Measurements from ENCODE around the gene ASB10. TPM values are rescaled to one million over a fixed set of nuclear protein-coding genes. Genes with fewer than 3 reads are reported as not detected.

The ASB10 gene
- total RNA-seq, 1 experiment from 2014 or later: not detected

DNA sequence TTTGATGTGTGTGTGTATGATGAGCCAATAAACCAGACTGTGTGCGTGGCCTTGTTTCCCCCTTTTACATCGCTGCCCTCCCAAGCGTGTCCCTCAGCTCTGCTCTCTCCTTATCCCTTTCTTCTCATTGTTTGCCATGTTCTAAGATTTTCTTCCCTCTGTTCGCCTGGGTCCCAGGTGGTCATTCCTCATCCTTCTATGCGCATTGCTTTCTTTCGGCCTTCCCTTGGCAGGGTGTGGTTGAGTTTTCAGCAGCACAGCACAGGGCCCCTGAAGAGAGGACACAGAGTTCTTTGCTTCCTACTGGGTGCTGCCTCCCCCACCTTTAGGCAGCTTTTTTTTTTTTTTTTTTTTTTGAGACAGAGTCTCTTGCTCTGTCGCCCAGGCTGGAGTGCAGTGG, 42.7 kb downstream of the ASB10 start (continued):
- TF ChIP-seq, protein P1, sequence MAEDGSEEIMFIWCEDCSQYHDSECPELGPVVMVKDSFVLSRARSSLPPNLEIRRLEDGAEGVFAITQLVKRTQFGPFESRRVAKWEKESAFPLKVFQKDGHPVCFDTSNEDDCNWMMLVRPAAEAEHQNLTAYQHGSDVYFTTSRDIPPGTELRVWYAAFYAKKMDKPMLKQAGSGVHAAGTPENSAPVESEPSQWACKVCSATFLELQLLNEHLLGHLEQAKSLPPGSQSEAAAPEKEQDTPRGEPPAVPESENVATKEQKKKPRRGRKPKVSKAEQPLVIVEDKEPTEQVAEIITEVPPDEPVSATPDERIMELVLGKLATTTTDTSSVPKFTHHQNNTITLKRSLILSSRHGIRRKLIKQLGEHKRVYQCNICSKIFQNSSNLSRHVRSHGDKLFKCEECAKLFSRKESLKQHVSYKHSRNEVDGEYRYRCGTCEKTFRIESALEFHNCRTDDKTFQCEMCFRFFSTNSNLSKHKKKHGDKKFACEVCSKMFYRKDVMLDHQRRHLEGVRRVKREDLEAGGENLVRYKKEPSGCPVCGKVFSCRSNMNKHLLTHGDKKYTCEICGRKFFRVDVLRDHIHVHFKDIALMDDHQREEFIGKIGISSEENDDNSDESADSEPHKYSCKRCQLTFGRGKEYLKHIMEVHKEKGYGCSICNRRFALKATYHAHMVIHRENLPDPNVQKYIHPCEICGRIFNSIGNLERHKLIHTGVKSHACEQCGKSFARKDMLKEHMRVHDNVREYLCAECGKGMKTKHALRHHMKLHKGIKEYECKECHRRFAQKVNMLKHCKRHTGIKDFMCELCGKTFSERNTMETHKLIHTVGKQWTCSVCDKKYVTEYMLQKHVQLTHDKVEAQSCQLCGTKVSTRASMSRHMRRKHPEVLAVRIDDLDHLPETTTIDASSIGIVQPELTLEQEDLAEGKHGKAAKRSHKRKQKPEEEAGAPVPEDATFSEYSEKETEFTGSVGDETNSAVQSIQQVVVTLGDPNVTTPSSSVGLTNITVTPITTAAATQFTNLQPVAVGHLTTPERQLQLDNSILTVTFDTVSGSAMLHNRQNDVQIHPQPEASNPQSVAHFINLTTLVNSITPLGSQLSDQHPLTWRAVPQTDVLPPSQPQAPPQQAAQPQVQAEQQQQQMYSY (CRISPR knock-in tag; IDR thresholded peaks at IDR 0.05): no peak
- TF ChIP-seq ZNF138 (CRISPR knock-in tag; conservative IDR thresholded peaks at IDR 0.05) (no peak), TCF7 (CRISPR knock-in tag; IDR thresholded peaks at IDR 0.05; ENCODE audit: low read depth) (no peak), E2F1 (CRISPR knock-in tag; IDR thresholded peaks at IDR 0.05) (no peak), CREB1 (CRISPR knock-in tag; IDR thresholded peaks at IDR 0.05) (no peak), IRF2 (CRISPR knock-in tag; IDR thresholded peaks at IDR 0.05; ENCODE audit: borderline replicate concordance, low read depth) (no peak), USF2 (CRISPR knock-in tag; IDR thresholded peaks at IDR 0.05) (no peak), NR3C1 (CRISPR knock-in tag; conservative IDR thresholded peaks at IDR 0.05; ENCODE audit: low read depth) (no peak), SMAD4 (CRISPR knock-in tag; IDR thresholded peaks at IDR 0.05) (no peak)
- TF ChIP-seq, protein P2, sequence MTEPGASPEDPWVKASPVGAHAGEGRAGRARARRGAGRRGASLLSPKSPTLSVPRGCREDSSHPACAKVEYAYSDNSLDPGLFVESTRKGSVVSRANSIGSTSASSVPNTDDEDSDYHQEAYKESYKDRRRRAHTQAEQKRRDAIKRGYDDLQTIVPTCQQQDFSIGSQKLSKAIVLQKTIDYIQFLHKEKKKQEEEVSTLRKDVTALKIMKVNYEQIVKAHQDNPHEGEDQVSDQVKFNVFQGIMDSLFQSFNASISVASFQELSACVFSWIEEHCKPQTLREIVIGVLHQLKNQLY (CRISPR knock-in tag; IDR thresholded peaks at IDR 0.05): no peak
- TF ChIP-seq, protein P3, sequence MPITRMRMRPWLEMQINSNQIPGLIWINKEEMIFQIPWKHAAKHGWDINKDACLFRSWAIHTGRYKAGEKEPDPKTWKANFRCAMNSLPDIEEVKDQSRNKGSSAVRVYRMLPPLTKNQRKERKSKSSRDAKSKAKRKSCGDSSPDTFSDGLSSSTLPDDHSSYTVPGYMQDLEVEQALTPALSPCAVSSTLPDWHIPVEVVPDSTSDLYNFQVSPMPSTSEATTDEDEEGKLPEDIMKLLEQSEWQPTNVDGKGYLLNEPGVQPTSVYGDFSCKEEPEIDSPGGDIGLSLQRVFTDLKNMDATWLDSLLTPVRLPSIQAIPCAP (CRISPR knock-in tag; IDR thresholded peaks at IDR 0.05): no peak
- TF ChIP-seq, protein P4, sequence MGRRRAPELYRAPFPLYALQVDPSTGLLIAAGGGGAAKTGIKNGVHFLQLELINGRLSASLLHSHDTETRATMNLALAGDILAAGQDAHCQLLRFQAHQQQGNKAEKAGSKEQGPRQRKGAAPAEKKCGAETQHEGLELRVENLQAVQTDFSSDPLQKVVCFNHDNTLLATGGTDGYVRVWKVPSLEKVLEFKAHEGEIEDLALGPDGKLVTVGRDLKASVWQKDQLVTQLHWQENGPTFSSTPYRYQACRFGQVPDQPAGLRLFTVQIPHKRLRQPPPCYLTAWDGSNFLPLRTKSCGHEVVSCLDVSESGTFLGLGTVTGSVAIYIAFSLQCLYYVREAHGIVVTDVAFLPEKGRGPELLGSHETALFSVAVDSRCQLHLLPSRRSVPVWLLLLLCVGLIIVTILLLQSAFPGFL (CRISPR knock-in tag; IDR thresholded peaks at IDR 0.05; ENCODE audit: borderline replicate concordance): no peak

DNA sequence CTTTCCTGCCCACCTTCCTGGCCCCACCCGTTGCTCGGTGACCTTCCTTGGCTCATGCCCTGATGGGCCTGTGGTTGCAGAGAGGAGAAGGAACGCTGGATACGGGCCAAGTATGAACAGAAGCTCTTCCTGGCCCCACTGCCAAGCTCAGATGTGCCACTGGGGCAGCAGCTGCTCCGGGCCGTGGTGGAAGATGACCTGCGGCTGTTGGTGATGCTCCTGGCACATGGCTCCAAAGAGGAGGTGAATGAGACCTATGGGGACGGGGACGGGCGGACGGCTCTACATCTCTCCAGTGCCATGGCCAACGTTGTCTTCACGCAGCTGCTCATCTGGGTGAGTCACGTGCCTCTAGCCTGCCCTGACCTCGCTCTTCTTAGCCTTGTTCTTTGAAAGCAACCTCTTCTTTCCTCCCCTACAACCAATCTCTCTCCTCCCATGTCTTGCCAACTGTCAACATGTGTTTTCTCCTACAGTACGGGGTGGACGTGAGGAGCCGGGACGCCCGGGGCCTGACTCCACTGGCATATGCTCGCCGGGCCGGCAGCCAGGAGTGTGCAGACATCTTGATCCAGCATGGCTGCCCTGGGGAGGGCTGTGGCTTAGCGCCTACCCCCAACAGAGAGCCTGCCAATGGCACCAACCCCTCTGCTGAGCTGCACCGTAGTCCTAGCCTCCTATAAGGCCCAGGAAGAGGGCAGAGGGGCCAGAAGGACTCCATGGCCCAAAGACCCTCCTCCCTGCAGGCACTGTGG, 43.6 kb downstream of the ASB10 start:
- Mint-ChIP-seq H3K4me1 (peaks cover 20% of the 10 kb centered on the region), H3K27ac (no peak overlapping the region; the same call in 1 of the 2 replicates), H3K4me3 (no peak overlapping the region), H3K36me3 (peaks cover 27% of the 10 kb centered on the region), H3K9me3 (no peaks in the 10 kb centered on the region), H3K27me3 (ENCODE audit: low read depth) (no peaks in the 10 kb centered on the region)
- DNase-seq (ENCODE audit: low spot score) (no peak), ATAC-seq (no peak)
- POLR2A ChIA-PET: no interaction called here
- CTCF ChIA-PET: interaction anchor here (1.1 to 3.2 kb wide), 6 partner anchors 20 to 101 kb away, joined by 3 to 11 read pairs (median 5); partner anchors contain the start of genes ABCF2 and GBX1
- TF ChIP-seq, protein P5, sequence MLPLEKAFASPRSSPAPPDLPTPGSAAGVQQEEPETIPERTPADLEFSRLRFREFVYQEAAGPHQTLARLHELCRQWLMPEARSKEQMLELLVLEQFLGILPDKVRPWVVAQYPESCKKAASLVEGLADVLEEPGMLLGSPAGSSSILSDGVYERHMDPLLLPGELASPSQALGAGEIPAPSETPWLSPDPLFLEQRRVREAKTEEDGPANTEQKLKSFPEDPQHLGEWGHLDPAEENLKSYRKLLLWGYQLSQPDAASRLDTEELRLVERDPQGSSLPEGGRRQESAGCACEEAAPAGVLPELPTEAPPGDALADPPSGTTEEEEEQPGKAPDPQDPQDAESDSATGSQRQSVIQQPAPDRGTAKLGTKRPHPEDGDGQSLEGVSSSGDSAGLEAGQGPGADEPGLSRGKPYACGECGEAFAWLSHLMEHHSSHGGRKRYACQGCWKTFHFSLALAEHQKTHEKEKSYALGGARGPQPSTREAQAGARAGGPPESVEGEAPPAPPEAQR (CRISPR knock-in tag; IDR thresholded peaks at IDR 0.05): no peak
- TF ChIP-seq GRHL2 (CRISPR knock-in tag; IDR thresholded peaks at IDR 0.05; ENCODE audit: insufficient replicate concordance, severe bottlenecking) (no peak), HMGA2 (CRISPR knock-in tag; IDR thresholded peaks at IDR 0.05) (no peak), ETV6 (CRISPR knock-in tag; IDR thresholded peaks at IDR 0.05) (no peak), MXD4 (CRISPR knock-in tag; IDR thresholded peaks at IDR 0.05; ENCODE audit: borderline replicate concordance) (no peak), SMAD3 (CRISPR knock-in tag; IDR thresholded peaks at IDR 0.05; ENCODE audit: borderline replicate concordance) (no peak)
- TF ChIP-seq, protein P4 (CRISPR knock-in tag; IDR thresholded peaks at IDR 0.05; ENCODE audit: borderline replicate concordance): no peak
- TF ChIP-seq, protein P6, sequence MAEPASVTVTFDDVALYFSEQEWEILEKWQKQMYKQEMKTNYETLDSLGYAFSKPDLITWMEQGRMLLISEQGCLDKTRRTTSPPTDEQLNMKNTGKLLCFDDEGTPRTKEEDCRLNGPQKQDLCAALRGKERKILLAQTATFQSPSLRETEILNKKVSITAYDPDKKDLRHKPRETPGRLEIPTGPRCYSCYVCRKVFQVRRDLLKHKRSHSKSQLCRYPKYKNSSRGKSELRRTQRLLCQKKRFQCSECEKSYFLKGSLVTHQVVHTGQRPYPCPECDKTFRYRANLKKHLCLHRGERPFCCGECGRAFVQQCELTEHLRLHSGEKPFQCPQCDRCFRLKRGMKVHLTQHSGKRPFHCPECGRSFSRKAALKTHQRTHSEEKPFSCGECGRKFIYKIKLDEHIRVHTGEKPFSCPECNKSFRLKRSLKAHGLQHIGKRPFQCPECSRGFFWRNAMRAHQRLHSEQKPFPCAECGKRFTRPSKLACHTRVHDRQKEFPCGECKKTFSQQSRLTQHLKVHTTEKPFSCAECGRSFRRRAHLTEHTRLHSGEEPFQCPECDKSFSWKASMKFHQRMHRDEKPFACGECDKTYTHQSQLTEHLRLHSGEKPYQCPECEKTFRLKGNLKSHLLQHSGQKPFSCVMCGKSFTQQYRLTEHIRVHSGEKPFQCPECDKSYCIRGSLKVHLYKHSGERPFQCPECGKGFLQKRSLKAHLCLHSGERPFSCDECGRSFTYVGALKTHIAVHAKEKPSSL (CRISPR knock-in tag; conservative IDR thresholded peaks at IDR 0.05): no peak
